Measurements from ENCODE around the gene CACNA2D3.
"Not testable (repeated sequence)": the region's sequence is repeated elsewhere in the genome, so short reads cannot be mapped to it uniquely, and the experiment has no call there.

The CACNA2D3 gene

DNA sequence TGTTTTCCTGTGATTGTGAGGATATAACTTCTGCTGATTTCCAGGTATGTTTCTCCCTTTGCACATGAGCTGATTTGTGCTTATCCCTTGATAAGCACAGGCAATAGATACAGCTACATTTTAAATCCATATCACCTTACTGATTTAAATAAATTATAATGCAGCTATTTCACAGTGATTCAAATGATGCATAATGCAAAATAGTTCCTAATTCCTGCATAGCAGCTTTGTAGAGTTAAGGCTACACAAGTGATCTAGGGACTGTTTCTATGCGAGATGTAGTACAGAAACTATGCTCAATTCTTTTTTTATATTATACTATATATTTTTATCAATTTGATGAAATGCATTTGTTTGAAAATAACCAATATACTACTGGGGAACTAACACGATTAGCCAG, 471.3 kb downstream of the CACNA2D3 start:
- DNase-seq = no peak

DNA sequence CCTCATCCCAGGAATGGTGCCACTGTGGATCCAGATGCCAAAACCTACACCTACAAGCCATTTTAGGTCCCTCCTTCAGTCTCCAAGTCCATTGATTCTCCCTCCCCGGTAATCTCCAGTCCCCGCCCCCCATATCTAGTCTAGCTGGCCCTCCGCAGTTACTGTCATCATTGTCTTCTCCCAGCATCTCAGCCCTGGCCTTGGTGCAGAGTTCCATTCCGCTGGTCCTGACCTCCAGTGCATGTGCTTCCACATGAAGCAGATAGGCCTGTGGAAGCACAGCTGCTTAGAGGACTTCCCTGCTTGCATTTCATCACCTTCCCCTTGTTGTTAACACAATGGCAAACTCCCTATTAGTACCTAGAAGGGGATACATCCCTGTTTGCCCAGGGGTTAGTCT, 473.7 kb downstream of the CACNA2D3 start:
- DNase-seq = no peak

DNA sequence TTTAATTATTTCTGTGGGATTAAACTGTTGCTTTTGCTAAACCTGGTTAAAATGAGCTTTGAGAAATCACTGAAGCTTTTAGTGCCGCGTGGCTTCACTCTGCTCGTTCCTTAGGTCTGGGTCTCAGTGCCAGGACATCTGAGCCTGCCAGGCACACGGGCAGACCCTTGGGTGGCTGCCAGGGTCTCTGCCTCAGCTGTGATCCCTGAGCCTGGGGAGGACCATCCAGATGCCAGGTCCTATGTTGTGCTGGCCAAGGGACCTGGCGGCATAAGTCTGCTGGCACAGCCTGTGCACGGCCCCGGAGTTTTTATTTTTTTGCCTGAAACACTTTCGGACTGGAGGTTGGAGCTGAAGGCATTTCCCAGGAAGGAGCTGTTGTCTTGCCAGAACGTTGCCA, 477.4 kb downstream of the CACNA2D3 start:
- DNase-seq = no peak

DNA sequence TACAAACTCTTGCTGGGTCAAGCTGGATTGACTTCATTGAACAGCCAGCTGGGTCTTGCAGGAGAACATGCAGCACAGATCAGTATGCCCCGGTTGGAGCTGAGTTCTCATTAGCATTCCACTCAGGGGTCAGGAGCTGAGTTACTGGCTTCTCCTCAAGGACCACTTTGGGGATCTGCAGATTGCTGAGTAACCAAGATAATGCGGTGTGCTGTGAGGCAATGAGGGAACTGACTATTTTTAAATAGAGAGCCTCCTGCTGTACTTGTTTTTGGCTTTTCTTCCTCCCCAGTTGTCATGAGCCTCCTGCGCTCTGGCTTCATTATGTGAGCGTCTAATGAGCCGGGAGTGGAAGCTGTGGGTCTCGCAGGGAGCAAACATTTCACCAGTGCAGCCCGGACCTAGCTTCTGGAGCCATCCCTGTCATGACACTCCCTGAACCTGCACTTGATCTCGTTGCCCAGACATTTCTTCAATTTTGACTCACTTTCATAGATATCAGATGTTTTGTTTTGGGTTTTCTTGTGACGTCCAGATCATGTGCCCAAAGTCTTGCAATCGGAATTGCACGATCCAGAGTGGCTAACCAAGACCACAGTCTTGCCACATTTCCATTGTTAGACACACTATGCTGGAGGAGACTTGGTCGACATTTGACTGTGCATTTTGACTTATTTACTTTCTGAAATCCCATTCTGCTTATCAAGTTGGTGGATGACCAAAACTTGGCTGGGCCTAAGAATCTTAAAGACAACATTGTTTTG, 478.3 kb downstream of the CACNA2D3 start:
- no peak for DNase-seq

DNA sequence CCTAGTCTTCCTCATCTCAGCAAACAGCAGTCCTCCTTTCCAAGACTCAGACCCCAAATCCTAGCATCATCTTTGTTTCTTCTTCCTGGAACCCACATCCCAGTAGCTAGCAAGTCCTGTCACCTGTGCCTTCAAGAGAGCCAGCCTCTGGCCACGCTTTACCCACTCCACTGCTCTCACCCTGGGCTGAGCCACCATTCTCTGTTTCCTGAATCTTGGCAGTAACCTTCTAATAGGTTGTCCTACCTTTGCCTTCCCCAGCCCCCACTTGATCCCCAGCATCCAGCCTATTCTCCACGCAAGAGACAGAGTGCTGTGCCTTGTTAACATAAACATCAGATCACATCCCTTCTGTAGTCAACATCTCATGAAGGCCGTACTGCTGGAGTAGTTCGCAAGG, 482.1 kb downstream of the CACNA2D3 start:
- DNase-seq = no peak

DNA sequence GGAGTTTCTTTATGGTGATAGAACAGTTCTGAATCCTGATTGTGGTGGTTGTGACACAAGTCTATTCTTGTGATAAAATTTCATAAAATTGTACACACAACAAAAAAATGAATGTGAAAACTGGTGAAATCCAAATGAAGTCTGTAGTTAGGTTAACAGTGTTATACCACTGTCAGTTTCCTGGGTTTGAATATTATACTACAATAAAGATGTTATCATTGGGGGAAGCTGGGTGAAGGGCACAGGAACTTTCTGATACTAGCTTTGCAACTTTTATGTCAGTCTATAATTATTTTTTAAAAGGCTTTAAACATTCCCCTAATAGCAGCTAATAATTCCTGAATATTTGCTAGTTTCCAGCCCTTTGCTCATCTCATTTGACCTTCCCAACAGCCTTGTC, 485.7 kb downstream of the CACNA2D3 start:
- no peak for DNase-seq

DNA sequence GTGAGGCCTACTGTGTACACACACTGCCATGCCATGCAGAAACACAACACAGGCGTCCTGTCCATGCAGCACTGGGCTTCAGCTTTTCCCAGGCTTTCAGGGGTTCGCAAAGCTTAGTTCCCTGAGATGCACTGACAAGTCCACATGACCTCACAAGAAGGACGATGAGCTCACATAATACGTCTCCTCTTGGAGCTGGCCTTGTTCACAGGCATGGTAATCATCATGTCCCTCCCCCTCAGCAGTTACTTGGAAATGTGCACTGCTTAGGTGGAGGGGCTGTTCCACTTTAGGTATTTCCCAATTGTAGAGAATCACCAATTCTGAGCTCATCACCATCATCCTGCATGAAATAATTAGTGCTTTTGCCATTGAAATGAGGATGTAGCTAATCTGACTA, 496.7 kb downstream of the CACNA2D3 start:
- DNase-seq = no peak

DNA sequence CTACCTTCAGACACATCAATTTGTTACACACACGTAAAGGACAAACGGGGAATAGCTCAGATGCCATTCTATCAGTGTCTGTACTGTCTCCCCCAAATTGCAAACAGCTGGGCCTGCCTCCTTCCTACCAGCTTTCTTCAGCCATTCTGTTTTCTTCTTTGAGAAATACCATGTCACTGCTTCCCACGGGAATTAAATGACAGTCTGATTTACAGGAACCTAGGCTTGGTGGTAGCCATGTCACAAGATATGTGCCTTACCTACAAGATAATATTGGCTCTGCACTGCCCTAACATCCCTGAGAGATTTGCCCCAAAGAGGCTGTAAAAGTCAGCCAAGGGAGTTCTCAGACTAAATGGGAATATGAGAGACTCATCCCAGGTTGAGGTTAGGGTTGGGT, 497.2 kb downstream of the CACNA2D3 start:
- DNase-seq = no peak

DNA sequence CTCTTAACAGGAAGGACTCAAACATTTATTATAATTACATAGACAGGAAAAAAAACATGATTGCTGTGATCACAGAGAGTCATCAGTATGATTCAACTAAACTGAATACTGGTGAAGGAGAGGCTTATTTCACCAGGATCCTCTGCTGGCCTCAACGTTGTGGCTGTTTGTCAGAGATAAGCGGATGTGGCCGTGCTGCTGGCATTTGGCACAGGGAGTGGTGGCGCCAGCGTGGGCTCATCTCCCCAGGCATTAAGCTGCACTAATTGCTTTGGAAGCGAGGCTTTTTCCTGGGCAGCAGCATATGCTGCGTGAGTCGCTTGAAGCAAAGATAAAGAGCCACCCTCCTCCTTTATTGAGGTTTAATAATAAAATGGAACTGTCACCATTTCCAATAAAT, 498.8 kb downstream of the CACNA2D3 start:
- DNase-seq = no peak

DNA sequence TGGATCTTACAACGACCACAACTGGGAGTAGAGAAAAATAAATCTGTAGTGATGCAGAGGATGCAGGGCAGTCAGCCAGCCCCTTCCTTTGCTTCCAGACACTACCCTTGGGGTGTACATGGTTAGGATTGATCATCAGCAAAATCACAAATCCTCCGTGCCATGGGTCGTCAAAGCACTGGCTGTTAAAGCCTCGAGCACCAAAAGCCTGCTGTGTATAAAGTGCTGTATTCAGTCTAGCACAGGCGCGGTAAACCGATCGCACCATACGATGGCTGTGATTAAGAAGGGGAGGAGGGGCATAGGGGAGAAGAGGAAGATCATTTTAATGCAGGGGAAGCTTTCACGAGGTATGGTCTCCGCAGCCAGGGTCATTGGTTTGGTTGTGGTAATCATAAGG, 500.3 kb downstream of the CACNA2D3 start:
- no peak for DNase-seq

DNA sequence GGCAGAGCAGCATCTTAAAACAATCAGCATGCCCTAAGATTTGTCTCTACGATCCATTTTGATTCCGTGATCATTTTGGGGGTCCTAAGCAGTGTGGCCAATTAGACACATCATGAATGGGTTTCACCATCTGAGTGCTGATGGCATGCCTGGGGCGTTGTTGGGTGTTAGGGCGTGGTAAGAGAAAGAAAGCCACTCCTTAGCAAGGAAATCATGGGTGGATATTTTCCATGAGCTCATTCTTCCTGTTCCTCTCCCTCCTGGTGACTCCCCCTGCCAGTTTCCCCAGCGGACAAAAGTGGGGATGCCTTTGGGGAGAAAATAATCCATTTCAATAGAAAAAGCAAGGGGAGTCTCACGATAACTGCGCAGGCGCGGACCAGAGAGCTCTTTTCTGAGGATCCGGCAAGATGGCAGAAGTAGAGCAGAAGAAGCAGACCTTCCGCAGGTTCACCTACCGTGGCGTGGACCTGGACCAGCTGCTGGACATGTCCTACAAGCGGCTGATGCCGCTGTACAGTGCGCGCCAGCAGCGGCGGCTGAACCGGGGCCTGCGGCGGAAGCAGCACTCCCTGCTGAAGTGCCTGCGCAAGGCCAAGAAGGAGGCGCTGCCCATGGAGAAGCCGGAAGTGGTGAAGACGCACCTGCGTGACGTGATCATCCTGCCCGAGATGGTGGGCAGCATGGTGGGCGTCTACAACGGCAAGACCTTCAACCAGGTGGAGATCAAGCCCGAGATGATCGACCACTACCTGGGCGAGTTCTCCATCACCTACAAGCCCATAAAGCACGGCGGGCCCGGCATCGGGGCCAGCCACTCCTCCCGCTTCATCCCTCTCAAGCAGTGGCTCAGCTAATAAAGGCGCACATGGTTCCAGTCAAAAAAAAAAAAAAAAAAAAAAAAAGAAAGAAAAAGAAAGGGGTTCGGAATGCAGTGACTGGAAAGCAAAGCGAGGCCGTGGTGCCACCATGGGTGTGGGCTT, 503.7 kb downstream of the CACNA2D3 start:
- no peak for DNase-seq

DNA sequence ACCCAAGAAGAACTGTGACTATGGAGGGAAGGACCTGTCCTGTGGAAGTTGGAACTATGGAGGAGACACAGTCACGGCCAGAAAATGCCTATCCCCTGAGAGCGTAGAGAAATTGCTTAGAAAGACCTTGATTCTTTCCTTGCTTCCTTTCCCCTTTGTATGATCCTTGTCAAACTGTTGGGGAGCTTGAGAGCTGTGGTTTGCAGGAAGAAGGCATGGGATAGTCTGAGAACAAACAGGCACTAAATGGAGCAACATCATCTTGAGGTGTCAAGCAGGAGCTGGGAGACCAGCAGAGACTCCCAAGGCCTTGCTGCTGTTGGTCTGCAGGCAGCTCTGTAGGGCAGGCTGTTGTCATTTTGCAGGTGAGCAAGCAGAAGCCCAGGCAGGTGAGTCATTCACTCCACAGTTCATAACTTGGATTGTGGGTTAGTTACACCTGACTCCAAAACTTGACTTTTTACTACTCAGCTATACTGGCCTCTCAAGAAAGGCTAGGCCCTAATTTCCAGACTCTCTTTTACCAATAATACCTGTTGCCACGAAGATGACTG, 506.6 kb downstream of the CACNA2D3 start:
- DNase-seq = no peak

DNA sequence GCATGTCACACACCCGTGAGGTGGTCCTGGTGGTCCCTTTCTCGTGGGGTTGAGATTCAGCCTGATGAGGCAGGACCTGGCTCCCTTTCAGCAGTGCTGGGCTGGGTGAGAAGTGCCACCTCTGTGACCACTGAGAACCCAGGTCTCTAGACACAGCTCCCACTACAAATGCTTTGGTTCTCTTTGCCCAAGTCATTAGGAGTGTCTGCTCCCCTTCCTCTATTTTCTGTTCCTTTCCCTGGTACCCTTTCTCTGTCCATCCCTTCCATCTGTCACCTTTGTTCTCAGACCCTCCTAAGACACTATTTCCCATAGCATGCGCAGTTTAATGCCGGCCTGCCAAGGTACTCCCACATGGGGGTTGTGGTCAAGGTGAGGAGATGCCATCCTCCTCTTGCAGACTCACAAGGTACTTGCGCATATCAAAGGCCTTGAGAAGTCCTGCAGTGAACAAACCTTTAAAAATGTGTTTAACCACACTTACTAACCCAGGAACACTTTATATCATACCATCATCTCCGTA, 507.8 kb downstream of the CACNA2D3 start:
- no peak for DNase-seq

DNA sequence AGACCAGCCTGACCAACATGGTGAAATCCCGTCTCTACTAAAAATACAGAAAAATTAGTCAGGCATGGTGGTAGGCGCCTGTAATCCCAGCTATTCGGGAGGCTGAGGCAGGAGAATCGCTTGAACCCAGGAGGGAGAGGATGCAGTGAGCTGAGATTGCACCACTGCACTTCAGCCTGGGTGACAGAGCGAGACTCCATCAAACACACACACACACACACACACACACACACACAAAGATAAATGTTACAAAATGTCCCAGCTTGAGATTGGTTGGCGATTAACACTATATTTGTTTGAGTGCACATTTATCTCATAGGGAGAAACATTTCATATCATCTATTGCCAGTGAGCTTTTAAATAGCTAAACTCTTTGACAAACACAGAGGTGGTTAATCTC, 508.6 kb downstream of the CACNA2D3 start:
- not testable (repeated sequence) for DNase-seq

DNA sequence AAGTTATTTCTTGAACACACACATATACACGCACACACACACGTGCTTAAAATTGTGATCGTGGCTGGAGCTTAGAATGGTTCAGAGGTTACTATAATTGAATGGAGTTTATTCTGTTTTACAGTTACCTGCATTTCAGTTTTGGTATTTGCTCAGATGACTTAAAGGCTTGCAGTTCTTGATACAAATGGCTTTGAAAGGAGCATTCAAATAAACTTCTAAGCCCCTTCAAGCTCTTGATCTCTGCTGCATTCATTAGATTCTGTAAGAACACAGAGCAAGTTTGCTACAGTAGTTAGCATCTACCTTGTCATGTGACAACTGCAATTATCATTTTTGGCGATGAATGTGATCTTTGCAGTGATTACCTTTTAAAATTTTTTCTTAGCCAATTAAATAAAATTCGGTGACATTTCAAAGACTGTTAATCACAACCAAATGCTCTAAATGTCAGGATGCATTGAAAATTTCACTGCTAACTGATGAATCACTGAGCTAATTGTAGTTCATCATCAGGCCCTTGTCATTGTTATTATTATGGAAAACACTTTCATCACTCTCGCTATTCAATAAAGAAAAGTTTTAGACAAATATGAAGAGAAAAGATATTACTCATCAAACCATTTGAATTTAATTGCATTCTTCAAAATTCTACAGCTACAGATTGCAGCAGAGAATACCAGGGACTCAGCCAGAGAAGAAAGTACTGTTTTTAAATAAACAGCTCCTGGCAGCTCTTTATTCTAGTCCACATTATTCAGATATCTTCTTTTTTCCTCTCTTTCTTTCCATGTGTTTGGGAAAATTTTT, 509.4 kb downstream of the CACNA2D3 start:
- no peak for DNase-seq

DNA sequence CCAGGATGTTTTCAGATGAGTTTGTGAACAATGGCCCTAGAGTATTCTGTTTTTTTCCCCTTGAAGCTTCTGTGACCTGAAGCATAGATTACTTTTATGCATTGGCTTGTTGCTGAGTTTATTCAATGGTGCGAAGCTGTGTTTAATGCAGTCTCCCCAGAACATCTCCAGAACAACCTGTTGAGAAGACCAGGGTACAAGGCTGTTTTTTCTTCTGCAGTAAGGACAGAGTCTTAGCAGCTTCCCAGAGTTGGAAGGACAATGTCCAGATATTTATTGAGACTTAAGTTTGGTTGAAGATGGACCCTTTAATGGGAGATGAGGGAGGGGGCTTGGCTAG, 509.9 kb downstream of the CACNA2D3 start:
- DNase-seq = no peak

DNA sequence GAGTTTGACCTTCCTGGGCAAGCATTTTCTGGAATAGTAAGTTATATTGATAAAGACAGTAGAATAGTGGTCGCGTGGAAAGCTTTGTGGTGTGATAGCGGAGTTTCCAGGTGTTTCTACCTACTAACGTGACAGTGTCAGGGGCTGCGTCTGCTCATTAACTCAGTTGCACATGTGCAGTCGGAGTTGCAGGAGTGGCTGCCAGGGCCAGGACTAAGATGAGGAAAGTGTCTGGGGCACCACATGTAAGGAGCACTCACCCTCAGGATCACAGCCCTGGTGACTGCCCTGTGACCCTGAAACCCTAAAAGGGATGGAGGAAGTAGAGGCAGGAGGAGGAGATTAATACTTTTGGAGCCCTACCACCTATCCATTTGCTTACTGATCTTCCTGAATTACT, 510.5 kb downstream of the CACNA2D3 start:
- no peak for DNase-seq

DNA sequence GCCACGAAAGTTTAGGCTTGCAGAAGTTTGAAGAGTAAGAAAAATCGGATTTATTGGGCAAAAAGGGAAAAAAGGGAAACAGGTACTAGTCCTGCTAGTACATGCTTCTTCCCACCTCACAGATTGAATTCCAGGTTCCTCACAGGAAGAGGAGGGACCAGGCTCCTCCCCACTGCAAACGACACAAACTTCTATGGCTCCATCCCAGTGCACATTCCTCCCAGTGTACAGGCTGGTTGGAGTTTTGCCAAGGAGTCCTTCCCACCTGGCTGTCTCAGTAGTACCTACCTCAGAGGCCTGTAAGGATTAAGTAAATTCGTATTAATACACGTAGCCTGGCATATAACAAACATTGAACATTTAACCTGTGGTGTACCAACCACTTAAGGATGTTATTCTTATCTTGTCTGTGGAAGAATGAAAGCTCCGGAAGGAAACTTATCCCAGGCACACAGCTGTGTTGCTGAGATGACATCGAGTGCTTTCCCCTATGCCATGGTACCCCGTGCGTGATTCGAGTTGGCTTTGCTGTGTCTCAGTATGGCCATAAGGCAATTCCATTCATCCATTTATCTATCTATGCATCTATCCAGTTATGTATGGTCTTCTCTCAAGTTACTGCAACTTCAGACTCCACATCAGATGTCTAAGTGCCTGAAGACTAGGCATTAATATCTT, 511.2 kb downstream of the CACNA2D3 start:
- no peak for DNase-seq

DNA sequence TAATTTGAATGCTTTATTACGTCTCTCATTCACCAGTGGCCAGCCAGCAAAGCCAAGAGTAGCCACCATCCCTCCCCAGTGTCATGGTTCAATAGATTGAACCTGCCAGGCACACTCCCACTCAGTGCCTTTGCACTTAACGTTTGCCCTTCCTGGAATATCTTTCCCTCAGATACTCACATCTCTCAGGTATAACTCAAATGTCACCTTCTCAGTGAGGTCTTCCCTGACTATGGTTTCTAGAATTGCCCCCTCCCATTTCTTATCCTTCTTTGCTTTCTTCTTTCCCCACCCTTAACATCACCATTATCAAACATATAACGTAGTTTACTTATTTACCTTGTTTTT, 511.7 kb downstream of the CACNA2D3 start:
- no peak for DNase-seq

DNA sequence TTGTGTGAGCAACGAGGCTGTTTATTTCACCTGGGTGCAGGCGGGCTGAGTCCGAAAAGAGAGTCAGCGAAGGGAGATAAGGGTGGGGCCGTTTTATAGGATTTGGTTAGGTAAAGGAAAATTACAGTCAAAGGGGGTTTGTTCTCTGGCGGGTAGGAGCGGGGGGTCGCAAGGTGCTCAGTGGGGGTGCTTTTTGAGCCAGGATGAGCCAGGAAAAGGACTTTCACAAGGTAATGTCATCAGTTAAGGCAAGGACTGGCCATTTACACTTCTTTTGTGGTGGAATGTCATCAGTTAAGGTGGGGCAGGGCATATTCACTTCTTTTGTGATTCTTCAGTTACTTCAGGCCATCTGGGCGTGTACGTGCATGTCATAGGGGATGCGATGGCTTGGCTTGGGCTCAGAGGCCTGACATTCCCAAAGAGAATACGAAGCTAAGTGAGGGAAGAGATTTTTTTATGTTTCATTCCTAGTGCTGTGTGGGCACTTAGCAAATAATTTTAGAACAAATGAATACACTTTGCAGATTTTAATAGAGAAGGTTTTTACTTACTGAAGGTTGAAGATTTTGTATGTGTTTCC, 517.5 kb downstream of the CACNA2D3 start:
- DNase-seq = not testable (repeated sequence)

DNA sequence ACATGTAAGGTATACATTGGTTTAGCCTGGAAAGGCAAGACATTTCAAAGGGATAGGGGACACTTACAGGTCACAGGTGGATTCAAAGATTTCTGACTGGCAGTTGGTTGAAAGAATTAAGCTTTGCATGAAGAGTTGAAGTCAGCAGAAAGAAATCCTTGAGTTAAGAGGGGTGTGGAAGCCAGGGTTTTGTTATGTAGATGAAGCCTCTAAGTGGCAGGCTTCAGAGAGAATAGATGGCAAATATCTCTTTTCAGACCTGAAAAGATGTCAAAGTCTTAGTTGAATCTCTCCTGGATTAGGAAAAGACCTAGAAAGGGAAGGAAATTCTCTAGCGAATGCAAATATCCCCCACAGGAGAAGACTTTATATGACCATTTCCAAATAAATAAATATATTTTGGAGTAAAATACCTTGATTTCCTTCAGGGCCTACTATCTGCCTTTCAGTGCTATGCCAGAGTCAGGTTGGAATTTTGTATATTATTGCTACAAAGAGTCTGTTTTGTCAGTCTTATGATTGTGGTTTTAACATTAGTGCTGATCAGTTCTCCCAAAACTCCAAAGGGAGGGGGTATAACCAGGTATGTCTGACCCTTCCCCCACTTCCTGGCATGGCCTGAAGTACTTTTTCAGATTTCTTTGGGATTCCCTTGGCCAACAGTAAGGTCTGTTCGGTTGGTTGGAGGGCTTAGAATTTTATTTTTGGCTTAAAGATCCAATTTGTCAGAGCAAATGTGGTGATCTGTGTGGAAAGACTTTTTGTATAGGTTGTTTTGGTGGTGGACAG, 519.1 kb downstream of the CACNA2D3 start:
- no peak for DNase-seq
